GM10847 (cell line): ENCODE data around the gene TTC13.

Source experiments
- POLR2A ChIP-seq: IDR thresholded peaks from 2 replicates; pipeline ENCODE4 v1.6.1; 2011; ENCODE audit not compliant: insufficient read length; ENCODE audit errors: extremely low read depth

The TTC13 gene

GRCh38 chr1:230978491-230979388 is at the start of gene TTC13, which contains the start of gene ARV1:
Gene TTC13 (minus strand): TSS chr1:230978861. CDS start chr1:230978830, 31 bp downstream.
Gene ARV1 (plus strand): TSS chr1:230979094. CDS start chr1:230979106, 12 bp downstream.
- peak; percentile 66 for TF ChIP-seq POLR2A

GRCh38 chr1:231027971-231028370 is 49.3 kb upstream of the TTC13 start:
- no peak for TF ChIP-seq POLR2A

GRCh38 chr1:231027136-231027925 is 48.7 kb upstream of the TTC13 start:
- no peak for TF ChIP-seq POLR2A

GRCh38 chr1:231026576-231026975 is 47.9 kb upstream of the TTC13 start:
- no peak for TF ChIP-seq POLR2A

GRCh38 chr1:231023150-231023549 is 44.5 kb upstream of the TTC13 start:
- no peak for TF ChIP-seq POLR2A

GRCh38 chr1:231021540-231022031 is 42.9 kb upstream of the TTC13 start:
- no peak for TF ChIP-seq POLR2A

GRCh38 chr1:231020816-231021215 is 42.2 kb upstream of the TTC13 start:
- TF ChIP-seq POLR2A, result no peak

GRCh38 chr1:231020139-231020601 is 41.5 kb upstream of the TTC13 start:
- TF ChIP-seq POLR2A, result no peak

- no peak for TF ChIP-seq POLR2A
These were observed 41.0 kb upstream of the TTC13 start for GRCh38 chr1:231019711-231020110.

GRCh38 chr1:231016966-231017365 is 38.3 kb upstream of the TTC13 start:
- no peak for TF ChIP-seq POLR2A

GRCh38 chr1:231016234-231016633 is 37.6 kb upstream of the TTC13 start:
- no peak for TF ChIP-seq POLR2A

- no peak for TF ChIP-seq POLR2A
These were observed 34.8 kb upstream of the TTC13 start for GRCh38 chr1:231013391-231014015.

GRCh38 chr1:231011963-231012362 is 33.3 kb upstream of the TTC13 start:
- no peak for TF ChIP-seq POLR2A

- no peak for TF ChIP-seq POLR2A
These were observed 32.7 kb upstream of the TTC13 start for GRCh38 chr1:231011360-231011759.

- TF ChIP-seq POLR2A, result no peak
These were observed 23.2 kb upstream of the TTC13 start for GRCh38 chr1:231001892-231002291.
